Left kidney (tissue), 2 donors: Measurements from ENCODE around the gene PALM. TPM values are rescaled to one million over a fixed set of nuclear protein-coding genes. Genes with fewer than 3 reads are reported as not detected.
"Not testable (repeated sequence)": the region's sequence is repeated elsewhere in the genome, so short reads cannot be mapped to it uniquely, and the experiment has no call there.

Experiments used
- DNase-seq: peaks from one replicate; pipeline ENCODE4 v3.0.0-alpha.2; 2013
- polyA plus RNA-seq: library from polyadenylated mRNA; unstranded; fragments of 120-200 nt; gene quantifications from one replicate; pipeline ENCODE4 v1.2.1, GENCODE V29; 2013; ENCODE audit not compliant: insufficient read length

PALM gene
- polyA plus RNA-seq, 1 donor: 73.4 TPM

GRCh38 chr19:703651-704446 is 4.9 kb upstream of the PALM start:
- DNase-seq: no peak

DNA sequence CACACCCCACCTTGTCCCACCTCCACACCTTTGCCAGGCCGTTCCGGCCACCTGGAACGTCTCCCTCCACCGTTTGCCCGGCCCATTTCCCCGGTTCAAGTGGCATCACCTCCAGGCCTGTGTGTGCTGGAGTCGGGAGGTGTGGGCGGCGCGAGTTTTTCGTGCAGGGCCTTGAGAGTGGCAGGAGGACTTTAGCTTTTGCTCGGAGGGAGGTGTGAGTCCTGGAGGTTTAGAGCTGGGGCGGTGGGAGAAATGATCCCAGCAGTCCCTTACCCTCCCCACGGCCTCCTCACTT is 4.3 kb upstream of the PALM start:
- no peak for DNase-seq

DNA sequence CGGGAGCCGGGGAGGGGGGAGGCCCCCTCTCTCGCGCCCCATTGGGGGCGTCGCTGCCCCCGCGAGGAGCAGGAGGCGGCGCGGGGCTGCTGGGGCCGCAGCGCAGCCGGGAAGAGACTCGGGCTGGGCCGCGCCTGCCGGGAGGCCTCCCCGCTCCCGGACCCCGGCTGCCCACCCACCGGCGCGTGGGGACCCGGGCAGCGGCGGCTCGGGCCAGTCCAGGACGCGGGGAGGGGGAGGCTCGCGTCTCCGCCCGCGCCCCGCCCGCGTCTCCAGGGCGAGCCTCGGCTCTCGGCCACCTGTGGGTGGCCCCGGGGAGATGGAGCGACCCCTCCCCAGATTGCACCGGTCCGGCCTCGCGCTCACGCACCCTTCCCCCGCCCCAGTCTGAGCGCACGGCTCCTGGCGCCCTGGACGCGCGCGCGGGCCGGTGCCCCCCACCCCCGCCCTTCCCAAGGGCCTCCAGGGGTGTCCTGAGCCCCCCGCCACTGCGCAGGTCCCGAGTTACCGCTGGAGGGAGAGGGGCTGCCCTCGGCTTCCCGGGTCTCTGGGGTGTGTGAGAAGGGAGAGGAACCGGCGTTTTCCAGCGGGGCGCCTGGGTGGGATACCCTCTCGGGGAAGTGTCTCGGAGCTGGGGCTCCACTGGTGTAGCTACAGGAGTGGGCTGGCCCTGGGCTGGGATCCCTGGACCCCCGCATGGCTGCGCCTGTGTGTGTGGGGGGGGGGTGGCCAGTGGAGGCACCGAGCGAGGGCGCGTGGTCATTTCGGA is 645 bp downstream of the PALM start:
- no peak for DNase-seq

- DNase-seq: no peak
Observed at GRCh38 chr19:709965-710571, 1.3 kb downstream of the PALM start.

DNA sequence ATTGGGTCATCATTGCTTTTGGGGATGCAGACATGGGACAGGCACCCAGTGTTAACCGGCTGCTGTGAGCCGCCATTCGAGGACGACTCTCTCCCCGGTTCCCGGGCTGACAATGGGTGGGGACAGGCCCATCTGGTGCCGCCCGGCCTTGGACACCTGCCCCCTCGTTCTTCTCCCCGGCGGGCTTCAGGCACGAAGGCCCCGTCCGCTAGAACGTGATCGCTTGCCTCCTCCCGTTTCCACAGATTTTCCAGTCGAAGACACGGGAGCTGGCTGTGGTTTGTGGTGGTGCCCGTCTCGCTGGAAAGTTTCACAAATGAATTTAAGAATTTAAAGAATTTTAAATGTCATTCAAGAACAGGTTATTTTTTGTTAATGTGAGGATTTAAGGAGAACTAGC is 2.0 kb downstream of the PALM start:
- no peak for DNase-seq

DNA sequence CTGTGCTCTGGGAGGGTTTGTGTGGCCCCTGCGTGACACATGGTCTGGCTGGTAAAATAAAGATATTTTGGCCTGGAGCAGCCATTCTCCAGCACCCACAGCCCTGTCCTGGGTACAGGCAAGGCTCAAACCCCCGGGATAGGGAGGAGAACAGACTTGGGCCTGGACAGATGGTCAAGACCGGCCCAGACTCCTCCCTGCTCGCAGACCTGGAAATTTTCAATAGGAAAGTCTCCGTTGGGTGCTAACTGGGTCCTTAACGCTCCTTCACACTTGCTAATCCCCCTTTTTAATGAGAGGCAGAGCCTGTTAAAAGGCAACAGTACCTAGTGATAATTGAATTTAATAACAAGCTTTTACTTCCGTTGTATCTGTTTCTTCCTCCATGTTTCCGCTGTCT is 2.5 kb downstream of the PALM start:
- no peak for DNase-seq

- no peak for DNase-seq
Observed at GRCh38 chr19:715347-715746, 6.6 kb downstream of the PALM start.

DNA sequence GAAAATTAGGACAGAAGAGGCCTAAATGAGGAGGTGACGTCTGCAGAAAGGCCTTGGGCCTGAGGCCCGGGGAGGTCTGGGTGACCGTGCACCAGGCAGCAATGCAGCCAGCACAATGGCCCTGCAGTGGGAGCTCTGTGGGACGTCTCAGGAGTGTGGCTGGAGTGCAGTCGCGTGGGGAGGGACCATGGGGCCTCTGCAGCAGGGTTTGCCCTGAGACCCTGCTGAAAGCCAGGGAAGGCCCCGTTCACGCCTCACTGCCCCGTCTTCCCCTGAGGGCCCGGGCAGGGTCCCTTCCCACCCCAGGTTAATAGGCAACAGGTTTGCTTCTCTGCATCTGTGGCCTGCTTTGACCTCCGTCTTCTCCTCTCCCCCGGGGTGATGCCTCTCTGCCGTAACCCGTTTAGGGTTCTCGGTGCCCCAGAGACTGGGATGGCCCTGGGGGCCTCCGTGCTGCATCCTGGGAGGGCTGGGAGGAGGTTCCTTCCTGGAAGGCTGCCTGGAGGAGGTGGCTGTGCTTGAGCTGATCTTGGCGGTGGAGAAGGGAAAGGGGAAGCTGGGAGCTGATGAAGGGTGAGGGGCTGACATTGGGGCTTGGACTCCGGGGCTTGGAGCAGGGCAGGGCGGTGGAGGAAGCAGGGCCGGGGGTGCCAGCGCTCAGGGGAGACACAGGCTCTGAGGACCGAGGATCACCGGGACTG is 9.7 kb downstream of the PALM start:
- DNase-seq: no peak

DNA sequence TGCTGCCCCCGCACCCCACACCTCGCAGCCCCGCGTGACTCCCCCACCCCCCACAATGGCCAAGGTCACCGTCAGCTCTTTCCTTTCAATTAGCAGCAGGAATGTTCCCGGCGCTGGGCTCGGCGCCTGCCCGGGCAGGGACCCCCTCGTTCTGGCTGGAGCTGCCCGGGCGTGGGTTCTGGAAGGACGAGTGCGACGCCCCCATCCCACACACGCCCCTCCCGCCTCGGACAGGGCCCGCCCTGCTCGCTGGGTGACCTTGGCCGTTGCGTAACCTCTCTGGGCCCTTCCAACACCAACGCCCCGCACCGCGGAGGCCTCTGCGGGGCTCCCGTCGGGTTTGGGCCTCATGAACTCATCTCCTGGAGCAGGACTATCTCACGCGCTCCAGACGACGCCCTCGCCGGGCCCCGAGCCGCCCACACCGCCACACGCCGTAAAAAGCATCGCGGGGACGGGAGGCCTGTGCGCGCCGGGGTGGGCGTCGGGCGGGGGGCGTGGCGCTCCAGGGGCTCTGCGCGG is 10.3 kb downstream of the PALM start:
- no peak for DNase-seq

DNA sequence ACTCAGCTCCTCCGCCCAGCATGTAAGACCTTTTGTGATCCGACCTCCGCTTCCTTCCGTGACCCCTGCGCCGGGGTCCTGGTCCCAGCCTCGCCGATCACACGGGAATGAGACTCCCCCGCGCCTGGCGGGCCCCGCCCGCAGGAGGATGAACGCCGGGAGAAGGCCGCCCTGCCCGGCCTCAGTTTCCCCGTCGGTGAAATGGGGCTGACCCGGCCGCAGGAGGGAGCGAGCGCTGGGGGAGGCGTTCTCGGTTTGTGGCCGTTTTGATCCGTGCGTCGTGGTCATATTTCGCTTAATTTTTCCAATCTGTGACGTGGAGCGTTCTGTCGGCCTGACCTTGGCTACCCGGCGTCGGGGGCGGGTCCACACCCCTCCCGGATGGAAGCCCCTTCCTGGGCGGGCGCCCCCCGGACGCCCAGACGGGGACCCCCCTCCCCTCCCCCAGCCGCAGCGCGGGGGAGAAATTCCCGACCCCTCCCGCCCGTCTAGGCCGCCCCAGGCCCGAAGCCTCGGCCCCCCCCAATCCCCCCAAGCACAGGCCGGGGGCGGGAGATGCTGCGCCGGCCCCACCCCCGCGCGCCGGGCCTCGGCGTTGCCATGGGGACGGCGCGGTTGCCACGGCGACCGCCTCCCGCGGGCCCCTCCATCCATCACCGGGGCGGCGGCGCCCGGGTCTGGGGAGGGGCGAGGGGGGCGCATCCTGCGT is 11.1 kb downstream of the PALM start:
- no peak for DNase-seq

- no peak for DNase-seq
Observed at GRCh38 chr19:720345-721160, 11.8 kb downstream of the PALM start.

- no peak for DNase-seq
Observed at GRCh38 chr19:722553-723101, 13.9 kb downstream of the PALM start.

GRCh38 chr19:723247-723646 is 14.5 kb downstream of the PALM start:
- no peak for DNase-seq

- DNase-seq: no peak
Observed at GRCh38 chr19:723714-724113, 15.0 kb downstream of the PALM start.

- DNase-seq: no peak
Observed at GRCh38 chr19:725461-726089, 16.8 kb downstream of the PALM start.

- no peak for DNase-seq
Observed at GRCh38 chr19:726993-727956, 18.5 kb downstream of the PALM start.

GRCh38 chr19:728011-728410 is 19.3 kb downstream of the PALM start:
- no peak for DNase-seq

DNA sequence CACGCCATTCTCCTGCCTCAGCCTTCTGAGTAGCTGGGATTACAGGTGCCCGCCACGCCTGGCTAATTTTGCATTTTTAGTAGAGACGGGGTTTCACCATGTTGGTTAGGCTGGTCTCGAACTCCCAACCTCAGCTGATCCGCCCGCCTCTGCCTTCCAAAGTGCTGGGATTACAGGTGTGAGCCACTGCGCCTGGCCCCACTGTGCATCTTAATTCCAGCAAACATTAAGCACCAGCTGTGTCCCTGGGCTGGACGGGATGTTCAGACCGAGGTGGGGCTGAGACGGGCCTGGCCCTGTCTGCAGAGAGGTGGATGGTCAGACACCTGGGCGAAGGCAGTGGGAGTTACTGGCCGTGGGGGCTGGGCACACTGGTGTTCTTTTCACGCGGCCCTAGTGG is 20.8 kb downstream of the PALM start:
- not testable (repeated sequence) for DNase-seq
